ENCODE data around the gene AKR7A2. TPM values are rescaled to one million over a fixed set of nuclear protein-coding genes. Genes with fewer than 3 reads are reported as not detected.

Gene AKR7A2
- total RNA-seq, 4 donors from 2014 or later, result 57.7 to 93.4 (median 70.3) TPM

- H3K9me3 ChIP-seq, result no peaks in the 10 kb centered on the region
- DNase-seq, result no peak
- peaks cover 29 to 67% (median 32%) of the 10 kb centered on the region in 3 donors for H3K36me3 ChIP-seq
- TF ChIP-seq, protein P1, sequence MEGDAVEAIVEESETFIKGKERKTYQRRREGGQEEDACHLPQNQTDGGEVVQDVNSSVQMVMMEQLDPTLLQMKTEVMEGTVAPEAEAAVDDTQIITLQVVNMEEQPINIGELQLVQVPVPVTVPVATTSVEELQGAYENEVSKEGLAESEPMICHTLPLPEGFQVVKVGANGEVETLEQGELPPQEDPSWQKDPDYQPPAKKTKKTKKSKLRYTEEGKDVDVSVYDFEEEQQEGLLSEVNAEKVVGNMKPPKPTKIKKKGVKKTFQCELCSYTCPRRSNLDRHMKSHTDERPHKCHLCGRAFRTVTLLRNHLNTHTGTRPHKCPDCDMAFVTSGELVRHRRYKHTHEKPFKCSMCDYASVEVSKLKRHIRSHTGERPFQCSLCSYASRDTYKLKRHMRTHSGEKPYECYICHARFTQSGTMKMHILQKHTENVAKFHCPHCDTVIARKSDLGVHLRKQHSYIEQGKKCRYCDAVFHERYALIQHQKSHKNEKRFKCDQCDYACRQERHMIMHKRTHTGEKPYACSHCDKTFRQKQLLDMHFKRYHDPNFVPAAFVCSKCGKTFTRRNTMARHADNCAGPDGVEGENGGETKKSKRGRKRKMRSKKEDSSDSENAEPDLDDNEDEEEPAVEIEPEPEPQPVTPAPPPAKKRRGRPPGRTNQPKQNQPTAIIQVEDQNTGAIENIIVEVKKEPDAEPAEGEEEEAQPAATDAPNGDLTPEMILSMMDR (IDR thresholded peaks at IDR 0.05), result no peak
- H3K4me1 ChIP-seq, result no peaks in the 10 kb centered on the region
- intact Hi-C loops (cut with DNase I), result no loop called here
- H3K4me3 ChIP-seq, result no peak overlapping the region
- 84 to 96% methylated on average over 3 to 4 of the region's 18 CpGs for WGBS, 2 donors
- no peaks in the 10 kb centered on the region for H3K27me3 ChIP-seq
- no peak overlapping the region for H3K27ac ChIP-seq
Observed at GRCh38 chr1:19328486-19328885, 16.5 kb upstream of the AKR7A2 start.

DNA sequence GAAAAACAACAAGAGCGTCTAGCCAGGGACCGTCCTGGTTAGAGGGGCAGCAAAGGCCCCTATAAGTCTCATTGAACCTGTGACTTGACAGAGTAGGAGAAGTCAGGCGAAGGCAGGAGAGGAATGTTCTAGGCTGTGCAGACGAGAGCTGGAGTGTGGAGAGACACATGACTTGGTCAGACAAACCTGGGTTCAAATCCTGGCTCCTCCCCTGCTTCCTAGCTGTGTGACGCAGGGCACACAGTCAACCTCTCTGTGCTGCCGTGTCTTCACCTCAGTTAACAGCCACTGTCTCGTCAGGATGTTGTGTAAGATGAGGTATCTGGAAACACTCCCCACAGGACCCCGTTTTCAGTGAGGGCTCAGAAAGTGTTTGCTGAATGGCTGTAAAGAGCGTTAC, 15.8 kb upstream of the AKR7A2 start:
- intact Hi-C loops (cut with DNase I), result no loop called here
- Histone ChIP-seq H3K27ac (no peak overlapping the region), H3K4me1 (no peaks in the 10 kb centered on the region), H3K9me3 (no peaks in the 10 kb centered on the region), H3K27me3 (no peaks in the 10 kb centered on the region), H3K36me3 (peaks cover 29 to 75% (median 32%) of the 10 kb centered on the region in 3 donors), H3K4me3 (no peak overlapping the region)
- no peak for DNase-seq
- 88 to 96% methylated on average over 5 to 8 of the region's 9 CpGs for WGBS, 2 donors
- no peak for TF ChIP-seq POLR2A (IDR thresholded peaks at IDR 0.05)
- TF ChIP-seq, protein P1 (IDR thresholded peaks at IDR 0.05), result no peak

GRCh38 chr1:19327301-19327700, 15.4 kb upstream of the AKR7A2 start:
- intact Hi-C loops (cut with DNase I), result no loop called here
- no peaks in the 10 kb centered on the region for H3K9me3 ChIP-seq
- no peak for DNase-seq
- TF ChIP-seq, protein P1 (IDR thresholded peaks at IDR 0.05), result no peak
- TF ChIP-seq POLR2A (IDR thresholded peaks at IDR 0.05), result no peak
- no peak overlapping the region for H3K27ac ChIP-seq
- no peaks in the 10 kb centered on the region for H3K4me1 ChIP-seq
- 58 to 81% methylated on average over 4 to 11 of the region's 16 CpGs for WGBS, 2 donors
- H3K4me3 ChIP-seq, result no peak overlapping the region
- H3K27me3 ChIP-seq, result no peaks in the 10 kb centered on the region
- H3K36me3 ChIP-seq, result peaks cover 29 to 79% (median 32%) of the 10 kb centered on the region in 3 donors

DNA sequence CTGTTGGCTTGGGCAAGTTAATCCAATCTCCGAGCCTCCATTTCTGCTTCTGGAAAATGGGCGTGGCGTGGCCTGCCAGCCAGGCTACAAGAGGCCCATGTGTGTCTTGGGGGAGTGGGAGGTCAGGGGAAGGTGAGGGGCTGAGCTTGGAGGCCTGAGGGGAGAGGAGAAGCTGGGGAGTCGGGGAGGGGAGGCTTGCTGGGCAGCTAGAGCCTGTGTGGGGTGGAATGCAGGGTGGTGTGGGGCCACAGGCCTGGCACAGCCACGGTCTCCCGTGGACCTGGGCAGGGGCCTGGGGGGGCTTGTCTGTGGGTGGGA, 14.8 kb upstream of the AKR7A2 start:
- Histone ChIP-seq H3K36me3 (peaks cover 29 to 85% (median 32%) of the 10 kb centered on the region in 3 donors), H3K27ac (no peak overlapping the region), H3K9me3 (no peaks in the 10 kb centered on the region), H3K4me1 (no peaks in the 10 kb centered on the region), H3K27me3 (no peaks in the 10 kb centered on the region), H3K4me3 (no peak overlapping the region)
- TF ChIP-seq, protein P1 (IDR thresholded peaks at IDR 0.05), result no peak
- no peak for TF ChIP-seq POLR2A (IDR thresholded peaks at IDR 0.05)
- intact Hi-C loops (cut with DNase I), result no loop called here
- 76% methylated on average over 3 of the region's 6 CpGs; no CpG with 5 or more reads in 1 of the 2 donors for WGBS, 2 donors
- no peak for DNase-seq

GRCh38 chr1:19325958-19326747, 14.2 kb upstream of the AKR7A2 start:
- TF ChIP-seq, protein P1 (IDR thresholded peaks at IDR 0.05), result no peak
- no peak for TF ChIP-seq POLR2A (IDR thresholded peaks at IDR 0.05)
- Histone ChIP-seq H3K4me3 (no peak overlapping the region), H3K4me1 (no peaks in the 10 kb centered on the region), H3K36me3 (peaks cover 29 to 86% (median 32%) of the 10 kb centered on the region in 3 donors), H3K27me3 (no peaks in the 10 kb centered on the region), H3K9me3 (no peaks in the 10 kb centered on the region), H3K27ac (no peak overlapping the region)
- intact Hi-C loops (cut with DNase I), result no loop called here
- DNase-seq, result no peak
- WGBS, 2 donors, result 70 to 90% methylated on average over 7 to 13 of the region's 32 CpGs
